GM21390 (cell line): ENCODE data around the gene GLRA3.

ENCODE experiments used
- ATAC-seq: cut with Tn5 transposase; IDR thresholded peaks from one replicate; pipeline ENCODE4 v1.9.1; 2021; ENCODE audit not compliant: unreplicated experiment

GLRA3 gene

GRCh38 chr4:174604198-174604597 is 224.8 kb downstream of the GLRA3 start:
- ATAC-seq: no peak

- no peak for ATAC-seq
Observed at GRCh38 chr4:174600391-174600790, 228.7 kb downstream of the GLRA3 start.

- no peak for ATAC-seq
Observed at GRCh38 chr4:174598800-174599199, 230.2 kb downstream of the GLRA3 start.

- ATAC-seq: no peak
Observed at GRCh38 chr4:174596513-174596912, 232.5 kb downstream of the GLRA3 start.

- no peak for ATAC-seq
Observed at GRCh38 chr4:174595141-174595929, 233.7 kb downstream of the GLRA3 start.

- no peak for ATAC-seq
Observed at GRCh38 chr4:174593701-174594100, 235.3 kb downstream of the GLRA3 start.

- no peak for ATAC-seq
Observed at GRCh38 chr4:174592985-174593335, 236.1 kb downstream of the GLRA3 start.

GRCh38 chr4:174592256-174592984 is 236.6 kb downstream of the GLRA3 start:
- no peak for ATAC-seq

- ATAC-seq: peak; percentile 86
Observed at GRCh38 chr4:174591243-174592021, 237.6 kb downstream of the GLRA3 start.

GRCh38 chr4:174590336-174590735 is 238.7 kb downstream of the GLRA3 start:
- no peak for ATAC-seq
